ENCODE measurements around the gene CD6.

Gene CD6

GRCh38 chr11:60971520-60971919 lies at the start of gene CD6:
CD6 (plus strand) TSS chr11:60971680; CDS start chr11:60971866, 186 bp downstream.
- peak; percentile 73 to 76 for DNase-seq

GRCh38 chr11:60921777-60922335 lies 49.6 kb upstream of the CD6 start:
- no peak for DNase-seq

GRCh38 chr11:60922906-60923305 lies 48.6 kb upstream of the CD6 start:
- no peak for DNase-seq

- no peak for DNase-seq
Observed at GRCh38 chr11:60923326-60923725, 48.2 kb upstream of the CD6 start.

- no peak for DNase-seq
Observed at GRCh38 chr11:60923800-60924109, 47.7 kb upstream of the CD6 start.

GRCh38 chr11:60924110-60924905 lies 47.2 kb upstream of the CD6 start, which contains the start of gene TMEM132A:
TMEM132A (plus strand) TSS chr11:60924460; CDS start chr11:60924634, 174 bp downstream.
- no peak for DNase-seq

- no peak for DNase-seq
Observed at GRCh38 chr11:60924906-60925853, 46.3 kb upstream of the CD6 start.

- DNase-seq: no peak
Observed at GRCh38 chr11:60925868-60926267, 45.6 kb upstream of the CD6 start.

- DNase-seq: no peak
Observed at GRCh38 chr11:60926500-60926899, 45.0 kb upstream of the CD6 start.

- DNase-seq: no peak
Observed at GRCh38 chr11:60927061-60927592, 44.4 kb upstream of the CD6 start.

- DNase-seq: no peak
Observed at GRCh38 chr11:60927600-60927999, 43.9 kb upstream of the CD6 start.

- no peak for DNase-seq
Observed at GRCh38 chr11:60928563-60929001, 42.9 kb upstream of the CD6 start.

GRCh38 chr11:60929764-60930163 lies 41.7 kb upstream of the CD6 start:
- DNase-seq: no peak

GRCh38 chr11:60930394-60930793 lies 41.1 kb upstream of the CD6 start:
- DNase-seq: no peak

GRCh38 chr11:60931917-60932316 lies 39.6 kb upstream of the CD6 start:
- peak in 1 of 2 donors; percentile 71 for DNase-seq

- no peak for DNase-seq
Observed at GRCh38 chr11:60932605-60933356, 38.7 kb upstream of the CD6 start.

- DNase-seq: no peak
Observed at GRCh38 chr11:60933416-60934123, 37.9 kb upstream of the CD6 start.

- no peak for DNase-seq
Observed at GRCh38 chr11:60934124-60934789, 37.2 kb upstream of the CD6 start.

GRCh38 chr11:60934790-60935605 lies 36.5 kb upstream of the CD6 start:
- no peak for DNase-seq

All from CD4-positive, alpha-beta T cell treated with Interleukin-1 beta for 1 hour (primary cell).